Stimulated activated CD8-positive, alpha-beta memory T cell treated with anti-CD3 and anti-CD28 coated beads, Interleukin-12 subunit alpha, Interleukin-12 subunit beta, amount 100 ng/mL, for 1 hour (primary cell): Measurements from ENCODE around the gene CCDC60.

ENCODE experiments used
- DNase-seq: peaks from one replicate; pipeline ENCODE4 v3.0.0-alpha.2; 2020; ENCODE audit warnings: low read depth

The CCDC60 gene

GRCh38 chr12:119540476-119540875 lies 205.9 kb downstream of the CCDC60 start:
- no peak for DNase-seq

- DNase-seq, result peak; percentile 27
Observed at GRCh38 chr12:119544765-119545625, 210.5 kb downstream of the CCDC60 start.

GRCh38 chr12:119546340-119546739 lies 211.8 kb downstream of the CCDC60 start:
- DNase-seq, result no peak

GRCh38 chr12:119547001-119547400 lies 212.5 kb downstream of the CCDC60 start:
- DNase-seq, result no peak

- DNase-seq, result no peak
Observed at GRCh38 chr12:119556854-119557253, 222.3 kb downstream of the CCDC60 start.

- DNase-seq, result no peak
Observed at GRCh38 chr12:119565404-119565803, 230.9 kb downstream of the CCDC60 start.

GRCh38 chr12:119570771-119571170 lies 236.2 kb downstream of the CCDC60 start:
- no peak for DNase-seq

- no peak for DNase-seq
Observed at GRCh38 chr12:119573086-119573485, 238.6 kb downstream of the CCDC60 start.

- DNase-seq, result no peak
Observed at GRCh38 chr12:119574255-119574654, 239.7 kb downstream of the CCDC60 start.

- no peak for DNase-seq
Observed at GRCh38 chr12:119576118-119576810, 241.7 kb downstream of the CCDC60 start.

GRCh38 chr12:119576915-119577314 lies 242.4 kb downstream of the CCDC60 start:
- DNase-seq, result no peak

GRCh38 chr12:119578112-119578511 lies 243.6 kb downstream of the CCDC60 start:
- no peak for DNase-seq

GRCh38 chr12:119589097-119589496 lies 254.6 kb downstream of the CCDC60 start:
- no peak for DNase-seq

GRCh38 chr12:119589634-119590033 lies 255.1 kb downstream of the CCDC60 start:
- no peak for DNase-seq
